Cardiac fibroblast (primary cell): Measurements from ENCODE around the gene GET4.

Experiments used
- DNase-seq, 2 donors: peaks; one replicate each; pipeline versions ENCODE4 v3.0.0 to v3.0.0-alpha.2; 2010; ENCODE audit warnings: low read depth in 2 of 2
- H3K4me3 ChIP-seq, 2 donors: replicated peaks in 1 of 2; 1 replicate in 1 of 2; 2 replicates in 1 of 2; pipeline ENCODE4 v1.5.1; 2011; ENCODE audit warnings: low read depth in 2 of 2, low read length in 2 of 2, mild to moderate bottlenecking in 2 of 2, moderate library complexity in 1 of 2
- TF ChIP-seq, protein P1 (sequence below): IDR thresholded peaks from one replicate; pipeline ENCODE4 v1.5.1; 2011; ENCODE audit warnings: low read depth, mild to moderate bottlenecking, low read length, inconsistent platforms

The GET4 gene

DNA sequence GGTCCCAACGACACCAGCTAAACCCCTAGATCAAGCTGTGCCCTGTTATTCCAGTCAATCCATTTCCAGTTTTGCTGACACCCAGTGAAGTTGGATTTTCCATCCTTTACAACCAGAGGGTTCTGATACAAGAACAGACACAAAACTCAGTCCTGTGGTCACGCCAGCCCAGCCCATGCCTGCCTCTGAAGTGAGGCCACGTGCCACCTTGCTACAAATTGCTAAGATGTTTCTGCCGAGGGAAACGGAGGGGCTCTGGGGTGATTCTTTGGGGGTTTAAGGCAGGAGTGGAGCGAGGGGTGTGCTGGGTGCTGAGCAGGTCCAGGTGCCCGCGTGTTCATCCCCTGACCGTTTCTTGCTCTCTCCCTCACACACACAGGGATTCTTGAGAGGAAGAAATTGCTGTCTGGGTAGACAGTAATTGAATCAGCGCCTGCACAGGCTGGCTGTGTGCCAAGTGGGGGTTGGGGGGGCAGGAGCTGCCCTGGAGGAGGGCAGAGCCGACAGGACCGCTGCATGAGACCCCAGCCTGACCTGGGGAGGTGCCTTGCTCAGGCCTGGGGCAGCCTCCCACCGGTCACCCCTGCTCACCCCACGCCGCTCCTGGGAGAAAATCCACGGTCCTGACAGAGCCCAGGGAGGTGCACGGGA is 40.1 kb downstream of the GET4 start:
- no peak for DNase-seq
- TF ChIP-seq, protein P1, sequence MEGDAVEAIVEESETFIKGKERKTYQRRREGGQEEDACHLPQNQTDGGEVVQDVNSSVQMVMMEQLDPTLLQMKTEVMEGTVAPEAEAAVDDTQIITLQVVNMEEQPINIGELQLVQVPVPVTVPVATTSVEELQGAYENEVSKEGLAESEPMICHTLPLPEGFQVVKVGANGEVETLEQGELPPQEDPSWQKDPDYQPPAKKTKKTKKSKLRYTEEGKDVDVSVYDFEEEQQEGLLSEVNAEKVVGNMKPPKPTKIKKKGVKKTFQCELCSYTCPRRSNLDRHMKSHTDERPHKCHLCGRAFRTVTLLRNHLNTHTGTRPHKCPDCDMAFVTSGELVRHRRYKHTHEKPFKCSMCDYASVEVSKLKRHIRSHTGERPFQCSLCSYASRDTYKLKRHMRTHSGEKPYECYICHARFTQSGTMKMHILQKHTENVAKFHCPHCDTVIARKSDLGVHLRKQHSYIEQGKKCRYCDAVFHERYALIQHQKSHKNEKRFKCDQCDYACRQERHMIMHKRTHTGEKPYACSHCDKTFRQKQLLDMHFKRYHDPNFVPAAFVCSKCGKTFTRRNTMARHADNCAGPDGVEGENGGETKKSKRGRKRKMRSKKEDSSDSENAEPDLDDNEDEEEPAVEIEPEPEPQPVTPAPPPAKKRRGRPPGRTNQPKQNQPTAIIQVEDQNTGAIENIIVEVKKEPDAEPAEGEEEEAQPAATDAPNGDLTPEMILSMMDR: no peak

DNA sequence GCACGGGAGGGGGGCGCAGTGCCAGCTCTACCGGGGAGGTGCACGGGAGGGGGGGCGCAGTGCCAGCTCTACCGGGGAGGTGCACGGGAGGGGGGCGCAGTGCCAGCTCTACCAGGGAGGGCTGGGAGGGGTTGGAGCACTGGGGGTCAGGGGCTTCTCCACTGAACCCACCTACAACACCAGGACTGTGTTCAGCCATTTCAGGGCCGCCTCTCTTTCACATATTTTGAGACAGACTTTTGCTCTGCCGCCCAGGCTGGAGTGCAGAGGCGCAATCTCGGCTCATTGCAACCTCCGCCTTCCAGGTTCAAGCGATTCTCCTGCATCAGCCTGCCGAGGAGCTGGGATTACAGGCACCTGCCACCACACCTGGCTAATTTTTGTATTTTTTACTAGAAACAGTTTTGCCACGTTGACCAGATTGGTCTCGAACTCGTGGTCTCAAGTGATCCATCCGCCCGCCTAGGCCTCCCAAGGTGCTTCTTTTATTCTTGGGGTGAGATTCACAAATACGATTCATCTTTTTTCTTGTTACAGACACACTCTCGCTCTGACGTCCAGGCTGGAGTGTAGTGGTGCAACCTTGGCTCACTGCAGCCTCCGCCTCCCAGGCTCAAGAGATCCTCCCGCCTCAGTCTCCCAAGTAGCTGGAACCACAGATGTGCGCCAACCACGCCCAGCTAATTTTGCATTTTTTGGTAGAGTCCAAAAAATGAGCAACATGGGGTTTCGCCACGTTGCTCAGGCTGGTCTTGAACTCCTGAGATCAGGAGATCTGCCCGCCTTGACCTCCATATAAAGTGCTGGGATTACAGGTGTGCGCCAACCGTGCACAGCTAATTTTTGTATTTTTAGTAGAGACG is 41.1 kb downstream of the GET4 start:
- TF ChIP-seq, protein P1: no peak
- DNase-seq: no peak
- H3K4me3 ChIP-seq: no peak overlapping the region

More for the DNA sequence above, 40.1 kb downstream of the GET4 start:
- no peak overlapping the region for H3K4me3 ChIP-seq

DNA sequence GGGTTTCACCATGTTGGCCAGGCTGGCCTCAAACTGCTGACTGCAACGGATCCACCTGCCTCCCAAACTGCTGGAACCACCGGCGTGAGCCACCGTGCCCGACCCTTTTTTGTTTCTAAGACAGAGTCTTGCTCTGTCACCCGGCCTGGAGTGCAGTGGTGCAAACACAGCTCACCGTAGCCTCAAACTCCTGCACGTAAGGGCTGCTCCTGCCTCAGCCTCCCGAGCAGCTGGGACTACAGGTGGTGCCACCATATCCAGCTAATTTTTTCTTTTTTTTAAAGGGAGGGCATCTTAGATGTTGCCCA is 41.7 kb downstream of the GET4 start:
- no peak overlapping the region for H3K4me3 ChIP-seq
- TF ChIP-seq, protein P1: no peak
- DNase-seq: no peak

DNA sequence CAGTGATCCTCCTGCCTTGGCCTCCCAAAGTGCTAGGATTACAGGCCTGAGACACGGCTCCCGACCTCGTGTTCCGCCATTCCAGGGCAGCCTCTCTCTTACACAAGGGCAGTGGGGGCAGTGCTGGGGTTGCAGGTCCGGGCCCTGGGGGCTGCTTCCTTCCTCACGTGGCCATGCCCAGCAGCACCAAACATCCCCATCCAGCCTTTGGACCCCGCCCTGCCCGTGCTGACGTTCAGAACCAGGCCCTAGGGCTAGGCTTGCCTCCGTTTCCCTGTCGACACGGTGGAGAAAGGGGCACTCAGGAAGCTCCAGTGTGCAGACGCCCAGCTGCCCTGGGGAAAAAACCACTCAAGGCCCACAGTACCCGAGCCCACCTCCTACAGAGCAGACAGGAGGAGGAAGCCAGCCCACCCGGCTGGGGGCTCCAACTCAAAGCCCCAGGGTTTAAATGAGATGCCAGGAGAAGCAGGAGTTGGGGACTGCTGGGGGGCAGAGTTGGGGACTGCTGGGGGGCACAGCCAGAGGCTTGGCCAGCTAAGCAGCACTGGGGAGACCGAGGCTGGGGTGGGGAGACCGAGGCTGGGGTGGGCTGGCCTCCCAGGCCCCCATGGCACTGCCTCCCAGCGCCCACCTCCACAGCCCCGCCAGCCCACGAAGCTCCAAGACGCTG is 42.2 kb downstream of the GET4 start:
- TF ChIP-seq, protein P1: no peak
- no peak overlapping the region for H3K4me3 ChIP-seq
- no peak for DNase-seq

DNA sequence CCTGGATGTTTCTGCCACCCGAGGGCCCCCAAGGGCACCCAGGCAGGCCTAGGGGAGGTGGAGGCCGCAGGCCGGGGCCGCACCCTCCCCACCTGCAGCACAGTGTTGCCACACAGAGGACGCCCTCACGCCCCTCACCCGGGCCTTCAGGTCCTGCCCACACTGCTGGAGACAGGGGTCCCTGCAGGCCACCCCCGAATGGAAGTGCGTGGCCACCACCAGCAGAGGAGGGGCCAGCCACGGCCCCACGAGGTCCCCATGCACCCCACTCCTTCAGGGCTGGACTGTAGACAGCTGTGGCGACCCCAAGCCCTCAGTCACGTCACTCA is 42.7 kb downstream of the GET4 start:
- DNase-seq: no peak
- H3K4me3 ChIP-seq: no peak overlapping the region
- TF ChIP-seq, protein P1: no peak

DNA sequence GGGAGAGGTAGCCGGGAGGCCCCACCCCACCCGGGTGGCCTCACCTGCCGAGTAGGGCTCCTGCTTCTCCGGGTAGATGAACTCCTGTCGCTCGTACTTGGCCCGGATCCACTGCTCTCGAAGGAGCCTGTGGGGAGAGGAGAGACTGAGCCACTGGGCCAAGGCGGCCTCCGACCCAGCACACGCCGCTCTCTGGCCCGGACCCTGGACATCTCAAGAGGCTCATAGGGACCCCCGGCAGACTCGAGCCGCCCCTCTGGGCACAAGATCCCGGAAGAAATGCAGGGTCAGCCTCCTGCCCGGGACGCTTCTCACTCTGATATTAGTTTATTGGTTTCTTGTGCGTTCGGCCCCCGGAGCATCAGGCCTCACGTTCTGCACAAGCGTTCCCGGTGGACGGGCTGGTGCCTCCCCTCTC is 43.6 kb downstream of the GET4 start:
- no peak for DNase-seq
- H3K4me3 ChIP-seq: no peak overlapping the region
- TF ChIP-seq, protein P1: no peak
